HepG2 (cell line): Measurements from ENCODE around the gene C20orf202. TPM values are rescaled to one million over a fixed set of nuclear protein-coding genes. Genes with fewer than 3 reads are reported as not detected.

Source experiments
- EZH2 ChIP-seq: conservative IDR thresholded peaks from 2 replicates; pipeline ENCODE4 v1.6.1; 2012; ENCODE audit warnings: mild to moderate bottlenecking, low read depth, low read length, moderate library complexity
- HHEX ChIP-seq: IDR thresholded peaks from 2 replicates; pipeline ENCODE4 v1.6.1; 2016; ENCODE audit warnings: control low read depth
- HOXA9 ChIP-seq: sonication (generic); formaldehyde crosslinking; IDR thresholded peaks from 2 replicates; pipeline ENCODE4 v1.8.1; 2022; ENCODE audit warnings: missing genetic modification reagents, mild to moderate bottlenecking, moderate library complexity, borderline replicate concordance
- JUNB ChIP-seq: sonication (generic); formaldehyde crosslinking; IDR thresholded peaks from 2 replicates; pipeline ENCODE4 v1.8.0; 2022; ENCODE audit warnings: missing genetic modification reagents, mild to moderate bottlenecking, borderline replicate concordance
- MXD3 ChIP-seq: IDR thresholded peaks from 2 replicates; pipeline ENCODE4 v1.6.1; 2016; ENCODE audit warnings: mild to moderate bottlenecking, missing biosample characterization, missing genetic modification reagents
- REL ChIP-seq: sonication (generic); formaldehyde crosslinking; conservative IDR thresholded peaks from 2 replicates; pipeline ENCODE4 v1.8.0; 2022; ENCODE audit warnings: mild to moderate bottlenecking, missing genetic modification reagents, moderate library complexity
- SNAPC2 ChIP-seq: sonication (generic); formaldehyde crosslinking; IDR thresholded peaks from 2 replicates; pipeline ENCODE4 v1.8.1; 2022; ENCODE audit warnings: mild to moderate bottlenecking, missing genetic modification reagents
- ZFP90 ChIP-seq: sonication (generic); formaldehyde crosslinking; IDR thresholded peaks from 2 replicates; pipeline ENCODE4 v1.8.0; 2022; ENCODE audit warnings: missing genetic modification reagents, mild to moderate bottlenecking, inconsistent platforms, borderline replicate concordance
- ZNF407 ChIP-seq: sonication (generic); formaldehyde crosslinking; IDR thresholded peaks from one replicate; pipeline ENCODE4 v1.5.1; 2020; ENCODE audit warnings: mild to moderate bottlenecking, missing genetic modification reagents; ENCODE audit errors: not compliant biosample characterization
- ZNF543 ChIP-seq: sonication (generic); formaldehyde crosslinking; IDR thresholded peaks from 2 replicates; pipeline ENCODE4 v1.4.0; 2020; ENCODE audit warnings: mild to moderate bottlenecking, missing genetic modification reagents
- ZNF724P ChIP-seq: sonication (generic); formaldehyde crosslinking; IDR thresholded peaks from 2 replicates; pipeline ENCODE4 v1.8.0; 2022; ENCODE audit warnings: missing genetic modification reagents, borderline replicate concordance
- ZNF766 ChIP-seq: sonication (generic); formaldehyde crosslinking; IDR thresholded peaks from 2 replicates; pipeline ENCODE4 v1.5.0; 2020; ENCODE audit warnings: missing genetic modification reagents, borderline replicate concordance
- ZXDC ChIP-seq: sonication (generic); formaldehyde crosslinking; IDR thresholded peaks from 2 replicates; pipeline ENCODE4 v1.5.0; 2020; ENCODE audit warnings: mild to moderate bottlenecking, missing genetic modification reagents
- polyA plus RNA-seq, 8 experiments: library from polyadenylated mRNA; depleted of rRNA in 3 of 8; stranded (reverse) in 7 of 8; unstranded in 1 of 8; fragments of >200 nt; fragmentation: Illumina TruSeq in 4 of 8; extraction: Trizol in 4 of 8; gene quantifications; 2 replicates each; pipeline versions ENCODE4 v1.2.1 to v1.2.3, GENCODE V29; 2011 to 2016; ENCODE audit warnings: low read depth in 4 of 8, missing spikeins in 1 of 8, mixed read lengths in 1 of 8; ENCODE audit not compliant: insufficient read depth in 1 of 8
- total RNA-seq, 5 experiments: library from RNA; depleted of rRNA; stranded (reverse); fragments of >200 nt; fragmentation: Illumina TruSeq; extraction: Trizol; gene quantifications; 2 replicates each; pipeline ENCODE4 v1.2.3, GENCODE V29; 2016; ENCODE audit warnings: low read depth in 1 of 5
- TF ChIP-seq, protein P1 (sequence below): IDR thresholded peaks from 2 replicates; pipeline ENCODE4 v1.6.1; 2016; ENCODE audit warnings: missing compliant biosample characterization, missing genetic modification reagents, borderline replicate concordance

C20orf202 gene
- total and polyA plus RNA-seq, 2 of the 13 experiments (the other 11 are each of a cell fraction or from before 2014, with no cell fraction given): 0.20 to 1.2 TPM

DNA sequence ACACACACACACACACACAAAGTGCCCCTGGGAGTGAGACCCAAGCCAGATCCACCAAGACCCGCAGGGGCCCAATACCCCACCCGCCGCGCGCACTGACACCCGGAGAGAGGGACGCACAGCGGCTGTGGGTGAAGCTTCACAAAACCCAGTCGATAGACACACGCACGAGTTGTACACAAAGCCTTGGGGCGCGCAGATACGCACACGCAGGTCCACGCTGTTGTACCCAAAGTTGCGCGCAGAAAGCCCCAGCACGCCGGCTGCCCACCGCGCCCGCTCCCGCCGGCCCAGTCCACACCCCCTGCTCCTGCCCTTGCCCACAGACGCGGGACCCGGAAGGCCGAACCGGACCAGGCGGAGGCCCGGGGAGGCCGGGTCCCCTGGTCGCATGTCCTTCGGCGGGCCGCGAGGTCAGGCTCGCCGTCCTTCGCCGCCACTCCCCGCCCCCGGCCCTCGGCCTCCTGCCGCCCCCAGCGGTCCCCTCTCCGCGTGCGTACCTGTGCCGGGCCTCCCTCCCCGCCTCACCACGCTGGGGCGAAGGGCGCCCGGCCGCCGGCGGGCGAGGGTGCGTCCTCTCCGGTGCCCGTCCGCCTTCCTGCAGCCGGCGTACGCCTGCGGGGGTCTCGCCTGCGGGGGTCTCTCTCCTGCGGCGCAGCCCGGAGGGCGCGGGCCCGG is 18.5 kb upstream of the C20orf202 start, which contains the start of gene TMEM74B (continued):
- TF ChIP-seq REL (CRISPR knock-in tag) (no peak), MXD3 (CRISPR knock-in tag) (0 out of 2 replicates have a peak, but pooled peaks have one; percentile 21), ZFP90 (CRISPR knock-in tag) (no peak; the same call in 1 of the 2 replicates), HOXA9 (CRISPR knock-in tag) (no peak; the same call in none of the 2 replicates), ZNF724P (no peak), ZNF543 (CRISPR knock-in tag) (peak; percentile 49; the same call in 1 of the 2 replicates), ZXDC (CRISPR knock-in tag) (no peak; the same call in 1 of the 2 replicates), HHEX (CRISPR knock-in tag) (no peak), EZH2 (no peak), ZNF407 (CRISPR knock-in tag) (peak; percentile 92), ZNF766 (CRISPR knock-in tag) (no peak), JUNB (no peak), SNAPC2 (CRISPR knock-in tag) (no peak)
- TF ChIP-seq, protein P1, sequence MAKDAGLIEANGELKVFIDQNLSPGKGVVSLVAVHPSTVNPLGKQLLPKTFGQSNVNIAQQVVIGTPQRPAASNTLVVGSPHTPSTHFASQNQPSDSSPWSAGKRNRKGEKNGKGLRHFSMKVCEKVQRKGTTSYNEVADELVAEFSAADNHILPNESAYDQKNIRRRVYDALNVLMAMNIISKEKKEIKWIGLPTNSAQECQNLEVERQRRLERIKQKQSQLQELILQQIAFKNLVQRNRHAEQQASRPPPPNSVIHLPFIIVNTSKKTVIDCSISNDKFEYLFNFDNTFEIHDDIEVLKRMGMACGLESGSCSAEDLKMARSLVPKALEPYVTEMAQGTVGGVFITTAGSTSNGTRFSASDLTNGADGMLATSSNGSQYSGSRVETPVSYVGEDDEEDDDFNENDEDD (CRISPR knock-in tag): peak; percentile 75
